GM12878 (cell line): ENCODE data around the gene CLEC7A.

ENCODE experiments used
- NR2C2 ChIP-seq: IDR thresholded peaks from 2 replicates; pipeline ENCODE4 v1.6.1; 2011; ENCODE audit warnings: borderline replicate concordance, low read depth; ENCODE audit not compliant: control insufficient read depth, insufficient read length
- RAD21 ChIP-seq: IDR thresholded peaks from 2 replicates; pipeline ENCODE4 v1.6.1; 2011; ENCODE audit warnings: mild to moderate bottlenecking, low read depth, low read length, moderate library complexity; ENCODE audit not compliant: insufficient read depth
- TF ChIP-seq, protein P1 (sequence below), 3 experiments: IDR thresholded peaks in 2 of 3; conservative IDR thresholded peaks in 1 of 3; 2 replicates each; pipeline ENCODE4 v1.5.1; 2011; ENCODE audit warnings: low read depth in 3 of 3, low read length in 3 of 3, mild to moderate bottlenecking in 3 of 3, control low read depth in 2 of 3, moderate library complexity in 2 of 3, inconsistent platforms in 1 of 3, mixed read lengths in 1 of 3; ENCODE audit not compliant: control insufficient read depth in 2 of 3, insufficient read depth in 1 of 3; ENCODE audit errors: extremely low read depth in 1 of 3

DNA sequence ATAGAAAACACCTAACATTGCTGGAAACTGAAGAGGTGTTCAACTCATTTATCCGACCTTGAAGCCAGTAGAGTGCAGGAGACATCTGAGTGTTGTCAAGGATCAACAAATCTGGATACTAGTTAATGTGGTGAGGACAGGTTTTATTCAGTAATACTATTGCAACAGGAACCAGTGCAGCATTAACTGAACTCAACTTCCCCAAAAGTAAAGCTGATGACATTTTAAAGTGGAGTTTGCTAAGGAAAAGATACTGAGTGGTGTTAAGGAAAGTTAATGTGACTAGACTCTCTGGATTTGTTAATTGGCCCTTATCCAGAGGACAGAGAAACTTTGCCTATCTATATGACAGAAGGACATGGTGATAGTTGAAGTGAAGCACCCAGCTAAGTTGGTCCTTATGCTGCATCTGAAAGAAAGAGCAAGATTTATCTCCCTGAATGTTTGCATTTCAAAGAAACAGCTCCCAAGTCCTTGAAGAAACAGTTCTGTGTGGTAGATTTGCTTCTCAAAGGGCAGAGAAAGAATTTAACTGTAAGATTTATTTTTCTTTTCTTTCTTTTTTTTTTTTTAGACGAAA, 1.2 kb upstream of the CLEC7A start:
- TF ChIP-seq RAD21, result no peak
- TF ChIP-seq NR2C2, result no peak
- TF ChIP-seq, protein P1, sequence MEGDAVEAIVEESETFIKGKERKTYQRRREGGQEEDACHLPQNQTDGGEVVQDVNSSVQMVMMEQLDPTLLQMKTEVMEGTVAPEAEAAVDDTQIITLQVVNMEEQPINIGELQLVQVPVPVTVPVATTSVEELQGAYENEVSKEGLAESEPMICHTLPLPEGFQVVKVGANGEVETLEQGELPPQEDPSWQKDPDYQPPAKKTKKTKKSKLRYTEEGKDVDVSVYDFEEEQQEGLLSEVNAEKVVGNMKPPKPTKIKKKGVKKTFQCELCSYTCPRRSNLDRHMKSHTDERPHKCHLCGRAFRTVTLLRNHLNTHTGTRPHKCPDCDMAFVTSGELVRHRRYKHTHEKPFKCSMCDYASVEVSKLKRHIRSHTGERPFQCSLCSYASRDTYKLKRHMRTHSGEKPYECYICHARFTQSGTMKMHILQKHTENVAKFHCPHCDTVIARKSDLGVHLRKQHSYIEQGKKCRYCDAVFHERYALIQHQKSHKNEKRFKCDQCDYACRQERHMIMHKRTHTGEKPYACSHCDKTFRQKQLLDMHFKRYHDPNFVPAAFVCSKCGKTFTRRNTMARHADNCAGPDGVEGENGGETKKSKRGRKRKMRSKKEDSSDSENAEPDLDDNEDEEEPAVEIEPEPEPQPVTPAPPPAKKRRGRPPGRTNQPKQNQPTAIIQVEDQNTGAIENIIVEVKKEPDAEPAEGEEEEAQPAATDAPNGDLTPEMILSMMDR (IDR thresholded peaks at IDR 0.05 in 2 of 3, conservative IDR thresholded peaks at IDR 0.05 in 1 of 3; ENCODE audit: control insufficient read depth in 2 of 3, extremely low read depth in 1 of 3, insufficient read depth in 1 of 3, low read depth in 3 of 3, low read length in 3 of 3), result no peak
